Measurements from ENCODE around the gene TEX47.

The TEX47 gene

DNA sequence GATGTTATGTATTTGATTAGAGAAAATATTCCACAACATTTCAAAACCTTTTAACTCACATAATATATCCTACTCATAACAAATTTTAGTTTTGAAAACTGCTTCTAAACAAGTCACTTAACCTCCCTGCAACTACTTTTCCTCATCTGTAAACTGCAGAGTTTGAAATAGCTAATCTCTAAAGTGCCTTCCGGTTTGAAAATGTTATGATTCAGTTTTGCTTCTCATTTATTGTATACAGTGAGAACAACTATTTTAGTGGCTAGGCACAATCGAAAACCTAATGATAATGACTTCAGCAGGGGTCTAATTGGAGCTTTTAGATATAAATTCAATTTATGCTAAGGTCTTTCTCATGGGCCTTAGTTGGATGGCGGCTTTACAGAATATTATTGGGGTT, 30.7 kb upstream of the TEX47 start:
- no peak overlapping the region for H2AFZ ChIP-seq (ENCODE audit: insufficient read depth, low read length, poor library complexity)
- H4K8ac ChIP-seq (ENCODE audit: low read depth, low read length), result no peak overlapping the region
- no peak overlapping the region for H3K14ac ChIP-seq (ENCODE audit: low read length)
- H2AK5ac ChIP-seq (ENCODE audit: low read length), result no peak overlapping the region
- no peaks in the 10 kb centered on the region for H3K27me3 ChIP-seq (ENCODE audit: insufficient read depth, low read length)
- WGBS (ENCODE audit: extremely low coverage, insufficient coverage, insufficient read length), result no CpG with 5 or more reads among the region's 3 CpGs
- H3K4me1 ChIP-seq (ENCODE audit: control insufficient read depth in 1 of 2, insufficient read depth in 2 of 2, low read length in 2 of 2), result no peaks in the 10 kb centered on the region
- H2BK5ac ChIP-seq (ENCODE audit: low read depth, low read length, poor library complexity), result no peak overlapping the region
- H3K79me2 ChIP-seq (ENCODE audit: control insufficient read depth, insufficient read depth, low read length, poor library complexity), result no peaks in the 10 kb centered on the region
- no peaks in the 10 kb centered on the region for H3K9me3 ChIP-seq (ENCODE audit: insufficient read depth, low read depth, low read length)
- DNase-seq, result no peak
- no peak overlapping the region for H3K9ac ChIP-seq (ENCODE audit: low read length)
- H4K12ac ChIP-seq (ENCODE audit: low read depth, low read length), result no peak overlapping the region
- no peak overlapping the region for H3K23ac ChIP-seq (ENCODE audit: low read length)
- H2BK120ac ChIP-seq (ENCODE audit: insufficient read depth, low read length, poor library complexity), result no peak overlapping the region
- no peak overlapping the region for H3K27ac ChIP-seq (ENCODE audit: low read depth, low read length)
- no peak overlapping the region for H4K91ac ChIP-seq (ENCODE audit: low read depth, low read length)
- no peak overlapping the region for H3K4me2 ChIP-seq (ENCODE audit: low read length)
- no peaks in the 10 kb centered on the region for H3K36me3 ChIP-seq (ENCODE audit: control insufficient read depth in 1 of 2, insufficient read depth in 2 of 2, low read length in 2 of 2)
- H3K4ac ChIP-seq (ENCODE audit: low read depth, low read length), result no peak overlapping the region
- no peak overlapping the region for H3K18ac ChIP-seq (ENCODE audit: low read length)
- H3K4me3 ChIP-seq (ENCODE audit: low read depth, low read length), result no peak overlapping the region
- H3K79me1 ChIP-seq (ENCODE audit: low read length), result no peaks in the 10 kb centered on the region
- H2BK12ac ChIP-seq (ENCODE audit: low read length), result no peak overlapping the region

DNA sequence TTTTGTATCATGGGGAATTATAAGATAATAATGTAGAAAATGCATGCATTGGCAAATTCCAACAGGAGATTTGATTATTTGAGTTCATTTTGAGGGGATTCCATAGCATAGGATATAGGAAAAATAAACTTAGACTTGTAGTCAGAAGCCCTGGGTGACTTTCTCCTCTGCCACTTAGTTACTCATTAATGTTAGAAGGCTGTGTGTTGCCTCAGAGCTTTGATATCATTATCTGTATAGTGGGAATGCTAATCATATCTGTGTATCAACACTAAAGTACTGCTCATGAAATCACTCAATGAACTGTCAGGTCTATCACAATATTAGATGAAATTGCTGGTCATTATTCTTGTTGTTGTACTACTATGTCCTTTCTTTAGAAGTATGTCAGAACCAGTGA, 23.0 kb upstream of the TEX47 start:
- no peak for DNase-seq
- H4K91ac ChIP-seq (ENCODE audit: low read depth, low read length), result no peak overlapping the region

DNA sequence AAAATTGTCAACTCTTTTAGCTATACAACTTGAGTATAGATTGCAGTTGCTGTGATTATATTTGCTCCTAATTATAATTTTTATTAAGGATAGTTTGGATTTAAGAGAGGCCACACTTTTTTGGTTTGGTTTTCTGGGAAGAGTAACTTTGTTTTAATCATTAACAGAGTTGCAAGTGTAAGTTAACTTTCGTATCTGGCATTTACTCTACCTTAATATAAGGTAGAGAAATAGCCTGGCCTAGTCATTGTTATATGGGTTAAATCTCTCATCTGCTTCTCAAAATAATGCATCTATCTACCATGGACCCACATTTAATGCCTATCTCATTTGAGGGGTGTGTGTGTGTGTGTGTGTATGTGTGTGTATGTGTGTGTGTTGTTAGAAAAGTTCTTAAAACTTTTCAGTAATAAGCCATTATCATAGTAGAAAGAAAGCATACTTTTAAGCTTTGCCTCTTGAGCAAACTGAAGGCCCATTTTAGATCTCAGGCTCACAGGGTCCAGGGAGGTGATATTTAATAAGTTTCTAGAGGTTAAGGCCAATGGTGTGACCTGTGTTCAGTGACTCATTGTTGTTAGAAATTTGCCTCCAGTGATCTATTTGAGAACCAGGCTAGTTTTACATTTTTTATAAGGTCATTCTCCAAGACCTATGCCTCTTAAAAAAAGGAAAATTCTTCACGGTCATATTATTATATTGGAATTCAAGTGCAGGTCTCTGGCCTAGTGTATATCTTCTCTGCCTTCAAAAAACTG, 10.9 kb upstream of the TEX47 start:
- H3K79me1 ChIP-seq (ENCODE audit: low read length), result no peaks in the 10 kb centered on the region
- no peak overlapping the region for H3K18ac ChIP-seq (ENCODE audit: low read length)
- no CpG with 5 or more reads among the region's 2 CpGs for WGBS (ENCODE audit: extremely low coverage, insufficient coverage, insufficient read length)
- no peak overlapping the region for H4K91ac ChIP-seq (ENCODE audit: low read depth, low read length)
- no peak overlapping the region for H2BK12ac ChIP-seq (ENCODE audit: low read length)
- no peaks in the 10 kb centered on the region for H3K79me2 ChIP-seq (ENCODE audit: control insufficient read depth, insufficient read depth, low read length, poor library complexity)
- H3K4me1 ChIP-seq (ENCODE audit: control insufficient read depth in 1 of 2, insufficient read depth in 2 of 2, low read length in 2 of 2), result no peaks in the 10 kb centered on the region
- H2AK5ac ChIP-seq (ENCODE audit: low read length), result no peak overlapping the region
- no peak for DNase-seq
- no peaks in the 10 kb centered on the region for H3K36me3 ChIP-seq (ENCODE audit: control insufficient read depth in 1 of 2, insufficient read depth in 2 of 2, low read length in 2 of 2)
- H4K8ac ChIP-seq (ENCODE audit: low read depth, low read length), result no peak overlapping the region
- no peak overlapping the region for H2BK120ac ChIP-seq (ENCODE audit: insufficient read depth, low read length, poor library complexity)
- H2AFZ ChIP-seq (ENCODE audit: insufficient read depth, low read length, poor library complexity), result no peak overlapping the region
- H3K4me3 ChIP-seq (ENCODE audit: low read depth, low read length), result no peak overlapping the region
- H3K4ac ChIP-seq (ENCODE audit: low read depth, low read length), result no peak overlapping the region
- no peak overlapping the region for H2BK5ac ChIP-seq (ENCODE audit: low read depth, low read length, poor library complexity)
- no peak overlapping the region for H3K4me2 ChIP-seq (ENCODE audit: low read length)
- no peaks in the 10 kb centered on the region for H3K27me3 ChIP-seq (ENCODE audit: insufficient read depth, low read length)
- no peak overlapping the region for H4K12ac ChIP-seq (ENCODE audit: low read depth, low read length)
- no peak overlapping the region for H3K23ac ChIP-seq (ENCODE audit: low read length)
- no peak overlapping the region for H3K9ac ChIP-seq (ENCODE audit: low read length)
- H3K9me3 ChIP-seq (ENCODE audit: insufficient read depth, low read depth, low read length), result no peaks in the 10 kb centered on the region
- H3K27ac ChIP-seq (ENCODE audit: low read depth, low read length), result no peak overlapping the region
- H3K14ac ChIP-seq (ENCODE audit: low read length), result no peak overlapping the region

More for the DNA sequence above, 23.0 kb upstream of the TEX47 start:
- Histone ChIP-seq H3K79me1 (ENCODE audit: low read length) (no peaks in the 10 kb centered on the region), H3K4me2 (ENCODE audit: low read length) (no peak overlapping the region), H3K14ac (ENCODE audit: low read length) (no peak overlapping the region), H4K8ac (ENCODE audit: low read depth, low read length) (no peak overlapping the region), H2BK12ac (ENCODE audit: low read length) (no peak overlapping the region), H2BK5ac (ENCODE audit: low read depth, low read length, poor library complexity) (no peak overlapping the region), H3K18ac (ENCODE audit: low read length) (no peak overlapping the region), H3K27ac (ENCODE audit: low read depth, low read length) (no peak overlapping the region), H4K12ac (ENCODE audit: low read depth, low read length) (no peak overlapping the region), H3K27me3 (ENCODE audit: insufficient read depth, low read length) (no peaks in the 10 kb centered on the region), H3K4me3 (ENCODE audit: low read depth, low read length) (no peak overlapping the region), H2AFZ (ENCODE audit: insufficient read depth, low read length, poor library complexity) (no peak overlapping the region), H3K9ac (ENCODE audit: low read length) (no peak overlapping the region), H2AK5ac (ENCODE audit: low read length) (no peak overlapping the region), H3K79me2 (ENCODE audit: control insufficient read depth, insufficient read depth, low read length, poor library complexity) (no peaks in the 10 kb centered on the region), H3K4me1 (ENCODE audit: control insufficient read depth in 1 of 2, insufficient read depth in 2 of 2, low read length in 2 of 2) (no peaks in the 10 kb centered on the region), H3K36me3 (ENCODE audit: control insufficient read depth in 1 of 2, insufficient read depth in 2 of 2, low read length in 2 of 2) (no peaks in the 10 kb centered on the region), H3K23ac (ENCODE audit: low read length) (no peak overlapping the region), H3K4ac (ENCODE audit: low read depth, low read length) (no peak overlapping the region), H2BK120ac (ENCODE audit: insufficient read depth, low read length, poor library complexity) (no peak overlapping the region), H3K9me3 (ENCODE audit: insufficient read depth, low read depth, low read length) (no peaks in the 10 kb centered on the region)

DNA sequence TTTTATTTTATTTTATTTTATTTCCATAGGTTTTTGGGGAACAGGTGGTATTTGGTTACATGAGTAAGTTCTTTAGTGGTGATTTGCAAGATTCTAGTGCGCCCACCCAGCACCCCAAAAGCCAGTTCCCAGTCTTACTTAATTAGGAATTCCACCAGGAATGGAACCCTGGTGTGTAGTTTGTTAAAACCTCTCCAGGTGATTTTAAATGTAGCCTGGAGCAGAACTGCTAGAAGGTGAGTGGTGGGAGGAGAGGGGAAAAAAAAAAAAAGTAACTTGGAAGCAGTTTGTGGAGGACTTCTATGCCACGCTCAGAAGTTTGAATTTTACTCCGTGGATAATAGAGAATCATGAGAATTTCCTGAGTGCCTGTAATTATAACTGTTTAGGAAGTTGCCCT, 5.5 kb upstream of the TEX47 start:
- H4K91ac ChIP-seq (ENCODE audit: low read depth, low read length), result no peak overlapping the region
- no peak overlapping the region for H3K4me2 ChIP-seq (ENCODE audit: low read length)
- no peaks in the 10 kb centered on the region for H3K9me3 ChIP-seq (ENCODE audit: insufficient read depth, low read depth, low read length)
- no peak for DNase-seq
- no peak overlapping the region for H2BK5ac ChIP-seq (ENCODE audit: low read depth, low read length, poor library complexity)
- no peak overlapping the region for H4K8ac ChIP-seq (ENCODE audit: low read depth, low read length)
- no peak overlapping the region for H3K9ac ChIP-seq (ENCODE audit: low read length)
- no peak overlapping the region for H3K27ac ChIP-seq (ENCODE audit: low read depth, low read length)
- H3K23ac ChIP-seq (ENCODE audit: low read length), result no peak overlapping the region
- H3K36me3 ChIP-seq (ENCODE audit: control insufficient read depth in 1 of 2, insufficient read depth in 2 of 2, low read length in 2 of 2), result no peaks in the 10 kb centered on the region
- no peak overlapping the region for H2AFZ ChIP-seq (ENCODE audit: insufficient read depth, low read length, poor library complexity)
- H3K14ac ChIP-seq (ENCODE audit: low read length), result no peak overlapping the region
- no peak overlapping the region for H3K4me3 ChIP-seq (ENCODE audit: low read depth, low read length)
- H4K12ac ChIP-seq (ENCODE audit: low read depth, low read length), result no peak overlapping the region
- H3K18ac ChIP-seq (ENCODE audit: low read length), result no peak overlapping the region
- no CpG with 5 or more reads among the region's 3 CpGs for WGBS (ENCODE audit: extremely low coverage, insufficient coverage, insufficient read length)
- no peak overlapping the region for H2AK5ac ChIP-seq (ENCODE audit: low read length)
- H3K4me1 ChIP-seq (ENCODE audit: control insufficient read depth in 1 of 2, insufficient read depth in 2 of 2, low read length in 2 of 2), result no peaks in the 10 kb centered on the region
- H3K79me2 ChIP-seq (ENCODE audit: control insufficient read depth, insufficient read depth, low read length, poor library complexity), result no peaks in the 10 kb centered on the region
- H3K79me1 ChIP-seq (ENCODE audit: low read length), result no peaks in the 10 kb centered on the region
- no peak overlapping the region for H2BK12ac ChIP-seq (ENCODE audit: low read length)
- no peak overlapping the region for H3K4ac ChIP-seq (ENCODE audit: low read depth, low read length)
- H2BK120ac ChIP-seq (ENCODE audit: insufficient read depth, low read length, poor library complexity), result no peak overlapping the region
- H3K27me3 ChIP-seq (ENCODE audit: insufficient read depth, low read length), result no peaks in the 10 kb centered on the region
